Hepatocyte (in vitro differentiated cells): ENCODE measurements around the gene NSUN6.

ENCODE experiments used
- EZH2 ChIP-seq: fragments of 200-600 bp; sonication (generic); IDR thresholded peaks from 2 replicates; pipeline ENCODE4 v1.6.1; 2016; ENCODE audit warnings: antibody characterized with exemption, mild to moderate bottlenecking, borderline replicate concordance
- TF ChIP-seq, protein P1 (sequence below): fragments of 200-600 bp; sonication (generic); IDR thresholded peaks from 2 replicates; pipeline ENCODE4 v1.5.1; 2016; ENCODE audit warnings: antibody characterized with exemption, mild to moderate bottlenecking; ENCODE audit not compliant: poor library complexity

DNA sequence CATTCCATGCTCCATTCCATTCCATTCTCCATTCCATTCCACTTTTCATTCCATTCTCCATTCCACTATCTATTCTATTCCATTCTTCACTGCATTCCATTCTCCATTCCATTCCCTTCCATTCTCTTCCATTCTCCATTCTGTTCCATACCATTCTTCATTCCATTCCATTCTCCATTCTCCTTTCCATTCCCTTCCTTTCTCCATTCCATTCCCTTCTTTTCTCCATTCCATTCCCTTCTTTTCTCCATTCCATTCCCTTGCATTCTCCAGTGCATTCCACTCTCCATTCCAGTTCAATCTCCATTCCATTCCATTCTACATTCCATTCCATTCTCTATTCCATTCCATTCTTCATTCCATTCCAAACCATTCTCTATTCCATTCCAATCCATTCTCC, 80.3 kb downstream of the NSUN6 start:
- TF ChIP-seq, protein P1, sequence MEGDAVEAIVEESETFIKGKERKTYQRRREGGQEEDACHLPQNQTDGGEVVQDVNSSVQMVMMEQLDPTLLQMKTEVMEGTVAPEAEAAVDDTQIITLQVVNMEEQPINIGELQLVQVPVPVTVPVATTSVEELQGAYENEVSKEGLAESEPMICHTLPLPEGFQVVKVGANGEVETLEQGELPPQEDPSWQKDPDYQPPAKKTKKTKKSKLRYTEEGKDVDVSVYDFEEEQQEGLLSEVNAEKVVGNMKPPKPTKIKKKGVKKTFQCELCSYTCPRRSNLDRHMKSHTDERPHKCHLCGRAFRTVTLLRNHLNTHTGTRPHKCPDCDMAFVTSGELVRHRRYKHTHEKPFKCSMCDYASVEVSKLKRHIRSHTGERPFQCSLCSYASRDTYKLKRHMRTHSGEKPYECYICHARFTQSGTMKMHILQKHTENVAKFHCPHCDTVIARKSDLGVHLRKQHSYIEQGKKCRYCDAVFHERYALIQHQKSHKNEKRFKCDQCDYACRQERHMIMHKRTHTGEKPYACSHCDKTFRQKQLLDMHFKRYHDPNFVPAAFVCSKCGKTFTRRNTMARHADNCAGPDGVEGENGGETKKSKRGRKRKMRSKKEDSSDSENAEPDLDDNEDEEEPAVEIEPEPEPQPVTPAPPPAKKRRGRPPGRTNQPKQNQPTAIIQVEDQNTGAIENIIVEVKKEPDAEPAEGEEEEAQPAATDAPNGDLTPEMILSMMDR, result no peak
- no peak for TF ChIP-seq EZH2
